Activated B cell treated with CpG ODN at 0.5 μM for 24 hours (primary cell): ENCODE results near the gene ZSCAN20. TPM values are rescaled to one million over a fixed set of nuclear protein-coding genes. Genes with fewer than 3 reads are reported as not detected.

Experiments used
- ATAC-seq: fragments of 200-7000 bp; cut with Tn5 transposase; one replicate; pipeline ENCODE4 v1.10.0; 2021; ENCODE audit warnings: low read depth, mild to moderate bottlenecking, moderate library complexity
- CTCF ChIA-PET: fragments of 350-600 bp; sonication (Branson Sonifier 250); formaldehyde crosslinking; loops from one replicate; lab custom pipeline; 2021; ENCODE audit warnings: antibody characterized with exemption; lab: Charles Lee
- POLR2A ChIA-PET: fragments of 350-600 bp; sonication (Branson Sonifier 250); formaldehyde crosslinking; loops from one replicate; lab custom pipeline; 2021; ENCODE audit warnings: antibody characterized with exemption; lab: Charles Lee
- DNase-seq: peaks from one replicate; pipeline ENCODE4 v3.0.0; 2022
- H3K27ac Mint-ChIP-seq: one replicate; pipeline ENCODE4 v1.8.0; 2020; ENCODE audit warnings: mixed read lengths
- H3K27me3 Mint-ChIP-seq: one replicate; pipeline ENCODE4 v1.8.0; 2021; ENCODE audit warnings: mixed read lengths
- H3K36me3 Mint-ChIP-seq: one replicate; pipeline ENCODE4 v1.8.0; 2021; ENCODE audit warnings: low read depth, mixed read lengths
- H3K4me1 Mint-ChIP-seq: one replicate; pipeline ENCODE4 v1.8.0; 2021; ENCODE audit warnings: mixed read lengths
- H3K4me3 Mint-ChIP-seq: one replicate; pipeline ENCODE4 v1.8.0; 2020; ENCODE audit warnings: mild to moderate bottlenecking, mixed read lengths
- H3K9me3 Mint-ChIP-seq: one replicate; pipeline ENCODE4 v1.8.0; 2020; ENCODE audit warnings: mixed read lengths
- intact Hi-C: fragments of 100-400 bp; cut with micrococcal nuclease; formaldehyde crosslinking; loops from one replicate; pipeline ENCODE4 v1.15.1; 2024
- total RNA-seq: library from RNA; stranded (reverse); gene quantifications from 2 replicates; pipeline ENCODE4 v1.2.3, GENCODE V29; 2022
- TF ChIP-seq, protein P1 (sequence below): fragments of 200-600 bp; IDR thresholded peaks from one replicate; pipeline ENCODE4 v1.8.0; 2022; ENCODE audit warnings: antibody characterized with exemption, mild to moderate bottlenecking

Gene ZSCAN20
- total RNA-seq, 1 donor from 2014 or later = 3.6 TPM

DNA sequence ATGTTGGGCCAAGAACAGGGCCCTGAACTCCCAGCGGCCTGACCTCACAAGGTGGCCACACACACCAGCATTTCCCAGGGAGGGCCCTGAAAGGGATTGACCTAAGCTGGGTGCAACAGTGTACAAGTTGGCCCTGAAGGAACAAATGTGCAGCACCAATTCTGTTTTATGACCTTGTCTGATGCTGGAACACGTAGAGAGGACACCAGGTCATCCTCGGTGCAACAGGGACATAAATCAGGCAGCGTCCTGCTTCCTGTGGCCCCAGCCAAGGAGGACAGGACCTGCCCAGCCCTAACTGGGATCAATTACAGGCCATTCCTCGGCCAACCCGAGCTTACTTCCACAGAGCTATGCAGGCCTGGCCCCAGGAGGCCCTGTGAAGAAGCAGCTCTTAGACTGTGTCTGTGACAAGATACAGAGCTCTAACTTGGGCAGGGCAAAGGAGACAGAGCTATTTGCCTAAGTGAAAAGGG is 28.7 kb upstream of the ZSCAN20 start:
- ATAC-seq (no peak), DNase-seq (no peak)
- H3K9me3 Mint-ChIP-seq = no peaks in the 10 kb centered on the region
- ChIA-PET CTCF (interaction anchor here (1.5 kb wide), 1 partner anchor 146 kb away, joined by 4 read pairs; no protein-coding TSS in a partner anchor), POLR2A (no interaction called here)
- peaks cover 38% of the 10 kb centered on the region for H3K27me3 Mint-ChIP-seq
- H3K4me1 Mint-ChIP-seq = no peaks in the 10 kb centered on the region
- H3K27ac Mint-ChIP-seq = no peak overlapping the region
- no peak overlapping the region for H3K4me3 Mint-ChIP-seq
- no peaks in the 10 kb centered on the region for H3K36me3 Mint-ChIP-seq
- intact Hi-C loops = no loop called here
- TF ChIP-seq, protein P1, sequence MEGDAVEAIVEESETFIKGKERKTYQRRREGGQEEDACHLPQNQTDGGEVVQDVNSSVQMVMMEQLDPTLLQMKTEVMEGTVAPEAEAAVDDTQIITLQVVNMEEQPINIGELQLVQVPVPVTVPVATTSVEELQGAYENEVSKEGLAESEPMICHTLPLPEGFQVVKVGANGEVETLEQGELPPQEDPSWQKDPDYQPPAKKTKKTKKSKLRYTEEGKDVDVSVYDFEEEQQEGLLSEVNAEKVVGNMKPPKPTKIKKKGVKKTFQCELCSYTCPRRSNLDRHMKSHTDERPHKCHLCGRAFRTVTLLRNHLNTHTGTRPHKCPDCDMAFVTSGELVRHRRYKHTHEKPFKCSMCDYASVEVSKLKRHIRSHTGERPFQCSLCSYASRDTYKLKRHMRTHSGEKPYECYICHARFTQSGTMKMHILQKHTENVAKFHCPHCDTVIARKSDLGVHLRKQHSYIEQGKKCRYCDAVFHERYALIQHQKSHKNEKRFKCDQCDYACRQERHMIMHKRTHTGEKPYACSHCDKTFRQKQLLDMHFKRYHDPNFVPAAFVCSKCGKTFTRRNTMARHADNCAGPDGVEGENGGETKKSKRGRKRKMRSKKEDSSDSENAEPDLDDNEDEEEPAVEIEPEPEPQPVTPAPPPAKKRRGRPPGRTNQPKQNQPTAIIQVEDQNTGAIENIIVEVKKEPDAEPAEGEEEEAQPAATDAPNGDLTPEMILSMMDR = no peak

DNA sequence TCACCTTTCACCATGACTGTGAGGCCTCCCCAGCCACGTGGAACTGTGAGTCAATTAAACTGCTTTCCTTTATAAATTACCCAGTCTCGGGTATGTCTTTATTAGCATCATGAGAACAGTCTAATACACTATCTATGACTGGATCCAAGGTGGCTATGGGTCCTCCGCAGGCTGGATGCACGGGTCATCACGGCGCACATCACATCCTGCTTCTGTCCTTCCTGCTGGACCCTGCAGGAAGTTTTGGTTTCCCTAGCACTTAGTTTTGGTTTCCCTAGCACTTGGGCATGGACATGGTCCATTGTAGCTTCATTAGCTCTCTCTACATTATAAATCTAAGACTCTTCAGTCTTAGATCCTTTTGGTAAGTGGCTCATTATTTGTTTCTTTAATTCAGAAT is 27.3 kb upstream of the ZSCAN20 start:
- ATAC-seq (no peak), DNase-seq (no peak)
- no peaks in the 10 kb centered on the region for H3K4me1 Mint-ChIP-seq
- ChIA-PET POLR2A (no interaction called here), CTCF (interaction anchor here (0.7 to 1.5 kb wide), 2 partner anchors 48 to 148 kb away, joined by 3 to 4 read pairs; no protein-coding TSS in a partner anchor)
- no peaks in the 10 kb centered on the region for H3K9me3 Mint-ChIP-seq
- H3K36me3 Mint-ChIP-seq = no peaks in the 10 kb centered on the region
- H3K27ac Mint-ChIP-seq = no peak overlapping the region
- intact Hi-C loops = no loop called here
- no peak overlapping the region for H3K4me3 Mint-ChIP-seq
- TF ChIP-seq, protein P1 = no peak
- peaks cover 43% of the 10 kb centered on the region for H3K27me3 Mint-ChIP-seq

DNA sequence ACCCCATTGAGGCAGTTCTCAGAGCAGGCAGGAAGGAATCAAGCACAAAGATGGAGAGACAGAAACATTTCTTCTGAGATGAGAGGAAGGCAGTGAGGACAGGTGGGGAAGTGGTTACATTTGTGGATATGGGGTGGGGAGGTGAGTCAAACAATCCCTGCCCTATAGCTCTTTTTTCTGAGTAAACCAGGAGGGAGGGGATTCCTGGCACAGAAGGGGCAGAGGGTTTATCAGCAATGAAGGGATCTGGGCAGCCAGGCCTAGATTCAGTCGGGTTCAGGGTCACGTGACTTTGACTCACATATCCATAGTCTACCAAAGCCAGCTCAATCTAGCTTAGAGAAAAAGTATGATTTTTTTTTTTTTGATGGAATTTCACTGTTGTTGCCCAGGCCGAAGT is 25.9 kb upstream of the ZSCAN20 start:
- TF ChIP-seq, protein P1 = no peak
- H3K27me3 Mint-ChIP-seq = peaks cover 33% of the 10 kb centered on the region
- no peak overlapping the region for H3K27ac Mint-ChIP-seq
- no peaks in the 10 kb centered on the region for H3K4me1 Mint-ChIP-seq
- ChIA-PET POLR2A (no interaction called here), CTCF (no interaction called here)
- no peaks in the 10 kb centered on the region for H3K36me3 Mint-ChIP-seq
- no peak for DNase-seq
- no peak overlapping the region for H3K4me3 Mint-ChIP-seq
- no peak for ATAC-seq
- intact Hi-C loops = no loop called here
- no peaks in the 10 kb centered on the region for H3K9me3 Mint-ChIP-seq

DNA sequence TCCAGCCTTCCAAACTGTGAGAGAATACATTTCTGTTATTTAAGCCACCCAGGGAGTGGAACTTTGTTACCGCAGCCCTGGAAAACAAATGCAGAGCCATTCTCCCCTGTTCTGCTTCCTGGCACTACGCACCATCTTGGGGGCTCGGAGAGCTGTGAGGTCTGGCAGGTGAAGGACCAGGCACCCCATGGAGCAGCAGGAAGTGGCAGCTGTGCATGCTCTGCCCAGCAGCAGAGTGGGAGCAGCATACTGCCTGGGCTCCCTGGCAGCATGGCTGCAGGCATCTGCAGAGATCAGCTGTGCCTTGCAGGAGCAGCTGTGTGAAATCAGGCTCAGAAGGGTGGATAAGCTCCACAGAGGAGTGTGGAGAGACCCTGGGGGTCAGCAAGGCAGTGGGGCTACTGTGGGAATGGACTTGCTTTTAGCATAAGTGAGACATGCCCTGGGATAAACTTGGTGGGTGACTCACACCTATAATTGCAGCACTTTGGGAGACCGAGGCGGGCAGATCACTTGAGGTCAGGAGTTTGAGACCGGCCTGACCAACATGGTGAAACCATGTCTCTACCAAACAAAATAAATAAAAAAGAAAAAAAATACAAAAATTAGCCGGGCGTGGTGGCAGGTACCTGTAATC is 17.7 kb upstream of the ZSCAN20 start:
- Mint-ChIP-seq H3K36me3 (no peaks in the 10 kb centered on the region), H3K27ac (no peak overlapping the region), H3K4me3 (no peak overlapping the region), H3K27me3 (no peaks in the 10 kb centered on the region), H3K4me1 (peaks cover 17% of the 10 kb centered on the region), H3K9me3 (no peaks in the 10 kb centered on the region)
- TF ChIP-seq, protein P1 = no peak
- intact Hi-C loops = loop anchor here (5.0 kb wide), 1 partner anchor 87 kb away; no protein-coding TSS in a partner anchor
- CTCF ChIA-PET = interaction anchor here (1.1 to 2.4 kb wide), 3 partner anchors 12 to 161 kb away, joined by 3 to 6 read pairs (median 3); no protein-coding TSS in a partner anchor
- no peak for DNase-seq
- POLR2A ChIA-PET = no interaction called here
- ATAC-seq = no peak
